Measurements from ENCODE around the gene HYAL3. TPM values are rescaled to one million over a fixed set of nuclear protein-coding genes. Genes with fewer than 3 reads are reported as not detected.

Gene HYAL3
- total RNA-seq, 6 donors from 2014 or later, result 0.33 to 5.7 (median 3.1) TPM

DNA sequence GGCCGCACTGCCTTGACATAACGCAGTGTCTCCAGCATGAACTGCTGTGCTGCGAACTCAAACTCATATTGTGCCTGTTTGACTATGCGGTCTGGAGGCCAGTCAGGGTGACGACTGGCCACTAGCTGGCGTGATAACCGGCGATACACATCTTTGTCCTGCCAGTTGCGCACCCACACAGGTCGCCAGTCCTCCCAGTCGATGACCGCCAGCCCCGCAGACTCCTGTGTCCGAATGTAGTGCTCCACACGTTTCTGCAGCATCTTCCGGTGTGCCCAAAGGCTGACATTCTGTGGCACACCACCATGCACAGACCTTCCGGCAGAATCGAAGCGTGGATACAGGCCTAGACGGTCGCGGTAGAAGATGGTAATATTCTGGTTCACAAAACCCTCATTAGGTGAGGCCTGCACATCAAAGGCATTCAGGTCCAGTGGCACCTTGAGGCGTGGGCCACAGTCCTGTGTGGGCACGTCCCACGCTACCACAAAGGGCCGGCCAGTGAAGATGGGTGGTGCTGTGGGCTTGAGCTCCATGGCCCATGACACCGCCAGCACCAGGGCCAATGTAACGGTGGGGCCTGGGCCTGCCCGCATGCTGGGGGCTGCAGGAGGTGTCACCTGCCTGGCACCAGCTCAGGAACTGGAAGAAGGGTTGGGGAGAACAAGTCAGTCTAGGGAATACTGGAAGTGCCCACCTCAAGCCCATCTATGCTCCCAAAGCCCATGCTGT is 20.9 kb upstream of the HYAL3 start:
- Histone ChIP-seq H3K27ac (peak overlapping the region; percentile 94 to 97 (median 95)), H3K4me1 (peaks cover 83 to 90% (median 86%) of the 10 kb centered on the region in 4 donors), H3K9me3 (no peaks in the 10 kb centered on the region), H3K36me3 (peaks cover 13 to 65% (median 32%) of the 10 kb centered on the region in 4 donors), H3K27me3 (no peaks in the 10 kb centered on the region), H3K4me3 (peak overlapping the region; percentile 65 to 96 (median 74))
- peak in 1 of 2 donors; percentile 65 for DNase-seq
- ATAC-seq (ENCODE audit: low FRiP score in 2 of 2), result no peak
- TF ChIP-seq POLR2A (IDR thresholded peaks at IDR 0.05) (no peak), POLR2AphosphoS5 (IDR thresholded peaks at IDR 0.05) (no peak), EP300 (IDR thresholded peaks at IDR 0.05) (no peak)
- TF ChIP-seq, protein P1, sequence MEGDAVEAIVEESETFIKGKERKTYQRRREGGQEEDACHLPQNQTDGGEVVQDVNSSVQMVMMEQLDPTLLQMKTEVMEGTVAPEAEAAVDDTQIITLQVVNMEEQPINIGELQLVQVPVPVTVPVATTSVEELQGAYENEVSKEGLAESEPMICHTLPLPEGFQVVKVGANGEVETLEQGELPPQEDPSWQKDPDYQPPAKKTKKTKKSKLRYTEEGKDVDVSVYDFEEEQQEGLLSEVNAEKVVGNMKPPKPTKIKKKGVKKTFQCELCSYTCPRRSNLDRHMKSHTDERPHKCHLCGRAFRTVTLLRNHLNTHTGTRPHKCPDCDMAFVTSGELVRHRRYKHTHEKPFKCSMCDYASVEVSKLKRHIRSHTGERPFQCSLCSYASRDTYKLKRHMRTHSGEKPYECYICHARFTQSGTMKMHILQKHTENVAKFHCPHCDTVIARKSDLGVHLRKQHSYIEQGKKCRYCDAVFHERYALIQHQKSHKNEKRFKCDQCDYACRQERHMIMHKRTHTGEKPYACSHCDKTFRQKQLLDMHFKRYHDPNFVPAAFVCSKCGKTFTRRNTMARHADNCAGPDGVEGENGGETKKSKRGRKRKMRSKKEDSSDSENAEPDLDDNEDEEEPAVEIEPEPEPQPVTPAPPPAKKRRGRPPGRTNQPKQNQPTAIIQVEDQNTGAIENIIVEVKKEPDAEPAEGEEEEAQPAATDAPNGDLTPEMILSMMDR (IDR thresholded peaks at IDR 0.05), result no peak
- 60 to 66% methylated on average over 1 to 29 of the region's 29 CpGs for WGBS, 2 donors

- H3K27me3 ChIP-seq, result no peaks in the 10 kb centered on the region
- TF ChIP-seq POLR2A (IDR thresholded peaks at IDR 0.05), result peak in 1 of 4 donors; percentile 27
- TF ChIP-seq, protein P1 (IDR thresholded peaks at IDR 0.05), result no peak
- TF ChIP-seq EP300 (IDR thresholded peaks at IDR 0.05), result no peak
- TF ChIP-seq POLR2AphosphoS5 (IDR thresholded peaks at IDR 0.05), result no peak
- DNase-seq (peak in 1 of 2 donors; percentile 41), ATAC-seq (ENCODE audit: low FRiP score in 2 of 2) (no peak)
- peak overlapping the region; percentile 94 to 97 (median 95) for H3K27ac ChIP-seq
- H3K4me3 ChIP-seq, result peak overlapping the region; percentile 65 to 96 (median 74)
- peaks cover 83 to 90% (median 86%) of the 10 kb centered on the region in 4 donors for H3K4me1 ChIP-seq
- no peaks in the 10 kb centered on the region for H3K9me3 ChIP-seq
- WGBS, 2 donors, result 62 to 81% methylated on average over 14 to 16 of the region's 16 CpGs
- peaks cover 13 to 67% (median 30%) of the 10 kb centered on the region in 4 donors for H3K36me3 ChIP-seq
Measured at GRCh38 chr3:50319181-50319893, 20.1 kb upstream of the HYAL3 start.

- TF ChIP-seq, protein P1 (IDR thresholded peaks at IDR 0.05), result no peak
- peak in 1 of 2 donors; percentile 64 for TF ChIP-seq POLR2AphosphoS5 (IDR thresholded peaks at IDR 0.05)
- H3K9me3 ChIP-seq, result no peaks in the 10 kb centered on the region
- 41 to 62% methylated on average over 7 to 10 of the region's 10 CpGs for WGBS, 2 donors
- peak overlapping the region; percentile 65 to 96 (median 74) for H3K4me3 ChIP-seq
- DNase-seq (no peak), ATAC-seq (ENCODE audit: low FRiP score in 2 of 2) (no peak)
- H3K4me1 ChIP-seq, result peaks cover 75 to 89% (median 88%) of the 10 kb centered on the region in 4 donors
- H3K27me3 ChIP-seq, result no peaks in the 10 kb centered on the region
- peaks cover 13 to 69% (median 30%) of the 10 kb centered on the region in 4 donors for H3K36me3 ChIP-seq
- H3K27ac ChIP-seq, result peak overlapping the region; percentile 94 to 97 (median 95)
Measured at GRCh38 chr3:50318615-50319014, 19.4 kb upstream of the HYAL3 start.

DNA sequence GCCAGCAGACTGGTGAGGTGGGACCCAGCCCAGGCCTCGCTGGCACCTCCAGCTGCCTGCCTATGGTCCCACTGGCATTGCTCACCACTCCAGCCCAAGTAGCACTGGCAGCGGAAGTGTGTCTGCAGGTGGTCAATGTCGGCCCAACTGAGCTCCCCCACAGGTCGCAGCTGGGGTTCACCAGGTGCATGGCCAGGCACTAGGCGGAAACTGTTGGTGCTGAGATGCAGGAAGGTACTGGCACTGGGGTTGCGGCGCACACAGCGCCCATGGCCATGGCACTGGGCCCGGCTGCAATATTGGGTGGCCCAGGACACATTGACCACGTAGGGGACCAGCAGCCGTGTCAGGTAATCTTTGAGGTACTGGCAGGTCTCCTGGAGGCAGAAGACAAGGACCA is 19.0 kb upstream of the HYAL3 start:
- DNase-seq (peak in 1 of 2 donors; percentile 72), ATAC-seq (ENCODE audit: low FRiP score in 2 of 2) (no peak)
- 69% methylated on average over 9 of the region's 11 CpGs; no CpG with 5 or more reads in 1 of the 2 donors for WGBS, 2 donors
- Histone ChIP-seq H3K27ac (peak overlapping the region; percentile 94 to 97 (median 95)), H3K4me1 (peaks cover 77 to 89% (median 88%) of the 10 kb centered on the region in 4 donors), H3K9me3 (no peaks in the 10 kb centered on the region), H3K27me3 (no peaks in the 10 kb centered on the region), H3K36me3 (peaks cover 13 to 69% (median 30%) of the 10 kb centered on the region in 4 donors), H3K4me3 (peak overlapping the region; percentile 48 to 96 (median 72))
- TF ChIP-seq EP300 (IDR thresholded peaks at IDR 0.05) (no peak), POLR2AphosphoS5 (IDR thresholded peaks at IDR 0.05) (no peak), POLR2A (IDR thresholded peaks at IDR 0.05) (no peak)
- TF ChIP-seq, protein P1 (IDR thresholded peaks at IDR 0.05), result no peak

Measured in upper lobe of left lung (tissue), 6 donors.